PFSK-1 (cell line): ENCODE results near the gene ABCB9.

Experiments used
- FOXP2 ChIP-seq: optimal IDR thresholded peaks from 2 replicates; pipeline ENCODE3; 2011; ENCODE audit warnings: borderline replicate concordance, control low read depth, inconsistent platforms; ENCODE audit not compliant: insufficient read depth; ENCODE audit errors: extremely low read length, extremely low read depth
- POLR2AphosphoS5 ChIP-seq: IDR thresholded peaks from 2 replicates; pipeline ENCODE4 v1.6.1; 2012; ENCODE audit warnings: low read depth, mild to moderate bottlenecking, control low read depth, low read length, moderate library complexity
- SIN3A ChIP-seq: IDR thresholded peaks from 2 replicates; pipeline ENCODE4 v1.6.1; 2012; ENCODE audit warnings: mild to moderate bottlenecking, low read length, moderate library complexity, borderline replicate concordance; ENCODE audit not compliant: insufficient read depth
- TAF1 ChIP-seq: IDR thresholded peaks from 2 replicates; pipeline ENCODE4 v1.6.1; 2012; ENCODE audit warnings: low read length, control low read depth, borderline replicate concordance; ENCODE audit not compliant: insufficient read depth
- TF ChIP-seq, protein P1 (sequence below), 2 experiments: IDR thresholded peaks; 2 replicates each; pipeline versions ENCODE4 v1.6.1 to v1.8.0; 2011 to 2012; ENCODE audit warnings: low read depth in 2 of 2, low read length in 2 of 2, control low read depth in 1 of 2, inconsistent platforms in 1 of 2, mild to moderate bottlenecking in 1 of 2, moderate library complexity in 1 of 2; ENCODE audit not compliant: insufficient read depth in 1 of 2

Gene ABCB9

DNA sequence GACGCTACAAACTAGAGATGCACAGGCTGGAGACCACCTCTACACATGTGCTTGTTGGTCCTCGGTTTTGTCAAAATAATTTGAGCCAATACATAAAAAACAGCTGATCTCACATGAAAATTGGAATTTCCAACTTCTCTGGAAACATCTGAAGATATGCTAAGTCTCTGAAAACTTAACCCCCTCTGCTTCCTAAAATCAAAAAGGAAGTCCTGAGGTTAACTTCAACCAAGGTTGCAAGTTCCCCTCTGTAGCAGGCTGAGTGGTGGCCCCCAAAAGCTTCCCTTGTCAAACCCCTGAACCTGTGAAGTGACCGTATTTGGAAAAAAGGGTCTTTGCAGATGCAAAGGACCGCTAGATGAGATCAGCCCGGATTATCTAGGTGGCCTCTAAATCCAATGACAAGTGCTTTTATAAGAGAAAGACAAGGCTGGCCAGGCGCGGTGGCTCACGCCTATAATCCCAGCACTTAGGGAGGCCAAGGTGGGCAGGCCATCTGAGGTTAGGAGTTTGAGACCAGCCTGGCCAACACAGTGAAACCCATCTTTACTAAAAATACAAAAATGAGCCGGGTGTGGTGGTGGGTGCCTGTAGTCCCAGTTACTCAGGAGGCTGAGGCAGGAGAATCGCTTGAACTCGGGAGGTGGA is 38.4 kb downstream of the ABCB9 start:
- no peak for TF ChIP-seq POLR2AphosphoS5
- no peak for TF ChIP-seq FOXP2
- TF ChIP-seq, protein P1, sequence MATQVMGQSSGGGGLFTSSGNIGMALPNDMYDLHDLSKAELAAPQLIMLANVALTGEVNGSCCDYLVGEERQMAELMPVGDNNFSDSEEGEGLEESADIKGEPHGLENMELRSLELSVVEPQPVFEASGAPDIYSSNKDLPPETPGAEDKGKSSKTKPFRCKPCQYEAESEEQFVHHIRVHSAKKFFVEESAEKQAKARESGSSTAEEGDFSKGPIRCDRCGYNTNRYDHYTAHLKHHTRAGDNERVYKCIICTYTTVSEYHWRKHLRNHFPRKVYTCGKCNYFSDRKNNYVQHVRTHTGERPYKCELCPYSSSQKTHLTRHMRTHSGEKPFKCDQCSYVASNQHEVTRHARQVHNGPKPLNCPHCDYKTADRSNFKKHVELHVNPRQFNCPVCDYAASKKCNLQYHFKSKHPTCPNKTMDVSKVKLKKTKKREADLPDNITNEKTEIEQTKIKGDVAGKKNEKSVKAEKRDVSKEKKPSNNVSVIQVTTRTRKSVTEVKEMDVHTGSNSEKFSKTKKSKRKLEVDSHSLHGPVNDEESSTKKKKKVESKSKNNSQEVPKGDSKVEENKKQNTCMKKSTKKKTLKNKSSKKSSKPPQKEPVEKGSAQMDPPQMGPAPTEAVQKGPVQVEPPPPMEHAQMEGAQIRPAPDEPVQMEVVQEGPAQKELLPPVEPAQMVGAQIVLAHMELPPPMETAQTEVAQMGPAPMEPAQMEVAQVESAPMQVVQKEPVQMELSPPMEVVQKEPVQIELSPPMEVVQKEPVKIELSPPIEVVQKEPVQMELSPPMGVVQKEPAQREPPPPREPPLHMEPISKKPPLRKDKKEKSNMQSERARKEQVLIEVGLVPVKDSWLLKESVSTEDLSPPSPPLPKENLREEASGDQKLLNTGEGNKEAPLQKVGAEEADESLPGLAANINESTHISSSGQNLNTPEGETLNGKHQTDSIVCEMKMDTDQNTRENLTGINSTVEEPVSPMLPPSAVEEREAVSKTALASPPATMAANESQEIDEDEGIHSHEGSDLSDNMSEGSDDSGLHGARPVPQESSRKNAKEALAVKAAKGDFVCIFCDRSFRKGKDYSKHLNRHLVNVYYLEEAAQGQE (IDR thresholded peaks at IDR 0.05; ENCODE audit: insufficient read depth in 1 of 2, low read depth in 2 of 2, low read length in 2 of 2) = no peak
- TF ChIP-seq SIN3A = no peak
- TF ChIP-seq TAF1 = no peak

DNA sequence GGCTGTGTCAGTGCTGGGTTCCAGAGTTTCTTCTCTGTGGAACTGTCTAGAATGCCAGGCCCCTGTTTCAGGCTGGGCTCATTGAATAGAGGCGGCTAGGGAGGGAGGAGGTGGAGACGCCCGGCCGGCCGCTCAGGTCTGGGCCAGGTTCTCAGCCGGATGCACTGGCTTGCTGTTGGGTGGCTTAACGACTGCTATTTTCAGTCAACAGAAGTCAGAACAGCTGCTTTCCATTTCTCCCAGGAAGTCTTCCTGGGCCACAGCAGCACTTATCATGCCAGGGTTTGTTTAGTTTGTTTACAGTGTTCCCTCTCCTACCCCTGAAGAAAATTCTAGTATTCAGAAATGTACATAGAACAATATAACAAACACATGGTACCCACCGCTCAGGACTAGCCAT is 44.3 kb downstream of the ABCB9 start:
- no peak for TF ChIP-seq POLR2AphosphoS5
- TF ChIP-seq FOXP2 = no peak
- TF ChIP-seq, protein P1 (IDR thresholded peaks at IDR 0.05; ENCODE audit: insufficient read depth in 1 of 2, low read depth in 2 of 2, low read length in 2 of 2) = no peak
- no peak for TF ChIP-seq TAF1
- TF ChIP-seq SIN3A = no peak

DNA sequence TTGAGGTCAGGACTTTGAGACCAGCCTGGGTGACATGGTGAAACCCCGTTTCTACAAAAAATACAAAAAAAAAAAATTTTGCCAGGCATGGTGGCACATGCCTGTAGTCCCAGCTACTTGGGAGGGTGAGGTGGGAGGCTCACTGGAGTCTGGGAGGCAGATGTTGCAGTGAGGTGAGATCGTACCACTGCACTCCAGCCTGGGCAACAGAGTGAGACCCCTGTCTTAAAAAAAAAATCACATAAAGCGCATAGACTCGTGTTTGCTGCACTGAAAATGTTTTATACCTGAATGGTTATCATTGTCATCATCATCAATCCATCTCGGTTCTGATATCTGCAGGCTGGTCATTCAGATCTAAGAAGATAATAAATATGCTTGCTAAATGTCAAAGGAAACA is 45.6 kb downstream of the ABCB9 start:
- TF ChIP-seq FOXP2 (no peak), TAF1 (no peak), SIN3A (no peak), POLR2AphosphoS5 (no peak)
- TF ChIP-seq, protein P1 (IDR thresholded peaks at IDR 0.05; ENCODE audit: insufficient read depth in 1 of 2, low read depth in 2 of 2, low read length in 2 of 2) = no peak

DNA sequence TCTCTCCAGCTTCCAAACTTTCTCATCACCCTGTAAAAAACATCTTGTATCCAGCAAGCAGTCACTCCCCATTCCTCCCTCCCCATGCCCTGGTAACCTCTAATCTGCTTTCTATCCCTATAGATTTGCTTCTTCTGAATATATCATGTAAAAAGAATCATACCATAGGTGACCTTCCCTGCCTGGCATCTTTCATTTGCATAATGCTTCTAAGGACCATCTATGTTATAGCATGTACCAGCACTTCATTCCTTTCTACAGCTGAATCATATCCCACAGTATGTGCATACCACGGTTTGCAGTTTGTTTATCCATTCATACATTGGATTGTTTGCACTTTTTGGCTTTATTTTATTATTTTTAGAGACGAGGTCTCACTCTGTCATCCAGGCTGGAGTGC is 47.4 kb downstream of the ABCB9 start:
- TF ChIP-seq, protein P1 (IDR thresholded peaks at IDR 0.05; ENCODE audit: insufficient read depth in 1 of 2, low read depth in 2 of 2, low read length in 2 of 2) = no peak
- TF ChIP-seq POLR2AphosphoS5 (no peak), FOXP2 (no peak), SIN3A (no peak), TAF1 (no peak)
